ENCODE results near the gene RGS10.

Gene RGS10

GRCh38 chr10:119474606-119475005 lies 67.9 kb downstream of the RGS10 start:
- no peak for TF ChIP-seq CTCF (conservative IDR thresholded peaks at IDR 0.05; ENCODE audit: control insufficient read depth, insufficient read depth, low read depth, low read length)
- H3K4me3 ChIP-seq (ENCODE audit: control insufficient read depth, low read depth, low read length), result no peak overlapping the region
- DNase-seq (ENCODE audit: low read depth), result no peak

- DNase-seq (ENCODE audit: low read depth), result no peak
- H3K4me3 ChIP-seq (ENCODE audit: control insufficient read depth, low read depth, low read length), result no peak overlapping the region
- TF ChIP-seq CTCF (conservative IDR thresholded peaks at IDR 0.05; ENCODE audit: control insufficient read depth, insufficient read depth, low read depth, low read length), result no peak
These were observed 68.7 kb downstream of the RGS10 start for GRCh38 chr10:119473771-119474170.

- TF ChIP-seq CTCF (conservative IDR thresholded peaks at IDR 0.05; ENCODE audit: control insufficient read depth, insufficient read depth, low read depth, low read length), result no peak
- no peak for DNase-seq (ENCODE audit: low read depth)
- H3K4me3 ChIP-seq (ENCODE audit: control insufficient read depth, low read depth, low read length), result no peak overlapping the region
These were observed 71.4 kb downstream of the RGS10 start for GRCh38 chr10:119470920-119471702.

GRCh38 chr10:119469846-119470245 lies 72.7 kb downstream of the RGS10 start:
- no peak for TF ChIP-seq CTCF (conservative IDR thresholded peaks at IDR 0.05; ENCODE audit: control insufficient read depth, insufficient read depth, low read depth, low read length)
- DNase-seq (ENCODE audit: low read depth), result no peak
- H3K4me3 ChIP-seq (ENCODE audit: control insufficient read depth, low read depth, low read length), result no peak overlapping the region

GRCh38 chr10:119469325-119469707 lies 73.2 kb downstream of the RGS10 start:
- H3K4me3 ChIP-seq (ENCODE audit: control insufficient read depth, low read depth, low read length), result no peak overlapping the region
- no peak for TF ChIP-seq CTCF (conservative IDR thresholded peaks at IDR 0.05; ENCODE audit: control insufficient read depth, insufficient read depth, low read depth, low read length)
- no peak for DNase-seq (ENCODE audit: low read depth)

- H3K4me3 ChIP-seq (ENCODE audit: control insufficient read depth, low read depth, low read length), result no peak overlapping the region
- no peak for DNase-seq (ENCODE audit: low read depth)
- no peak for TF ChIP-seq CTCF (conservative IDR thresholded peaks at IDR 0.05; ENCODE audit: control insufficient read depth, insufficient read depth, low read depth, low read length)
These were observed 73.8 kb downstream of the RGS10 start for GRCh38 chr10:119468542-119469324.
